ENCODE results near the gene SNCB. TPM values are rescaled to one million over a fixed set of nuclear protein-coding genes. Genes with fewer than 3 reads are reported as not detected.

SNCB gene
- total RNA-seq, 1 donor from 2014 or later, result 0.44 TPM

- TF ChIP-seq CTCF (IDR thresholded peaks at IDR 0.05; ENCODE audit: borderline replicate concordance), result no peak
- no peaks in the 10 kb centered on the region for H3K4me1 ChIP-seq
- peaks cover 51% of the 10 kb centered on the region for H3K27me3 ChIP-seq (ENCODE audit: low read depth)
- no peak overlapping the region for H3K27ac ChIP-seq (replicated peaks)
- intact Hi-C loops (cut with micrococcal nuclease), result no loop called here
- H3K9me3 ChIP-seq (replicated peaks), result no peaks in the 10 kb centered on the region
- no peaks in the 10 kb centered on the region for H3K36me3 ChIP-seq
- H3K4me3 ChIP-seq, result no peak overlapping the region
- no peak for DNase-seq
Measured at GRCh38 chr5:176575488-176576422, 54.6 kb downstream of the SNCB start.

GRCh38 chr5:176575066-176575465 is 55.3 kb downstream of the SNCB start:
- no peaks in the 10 kb centered on the region for H3K9me3 ChIP-seq (replicated peaks)
- H3K4me3 ChIP-seq, result no peak overlapping the region
- no peaks in the 10 kb centered on the region for H3K4me1 ChIP-seq
- H3K27me3 ChIP-seq (ENCODE audit: low read depth), result peaks cover 58% of the 10 kb centered on the region
- H3K36me3 ChIP-seq, result no peaks in the 10 kb centered on the region
- intact Hi-C loops (cut with micrococcal nuclease), result no loop called here
- DNase-seq, result no peak
- H3K27ac ChIP-seq (replicated peaks), result no peak overlapping the region
- TF ChIP-seq CTCF (IDR thresholded peaks at IDR 0.05; ENCODE audit: borderline replicate concordance), result no peak

- H3K27me3 ChIP-seq (ENCODE audit: low read depth), result peaks cover 65% of the 10 kb centered on the region
- intact Hi-C loops (cut with micrococcal nuclease), result no loop called here
Measured at GRCh38 chr5:176574297-176574591, 56.1 kb downstream of the SNCB start.

GRCh38 chr5:176573564-176574296 is 56.6 kb downstream of the SNCB start:
- peak; percentile 70 for DNase-seq
- peak; percentile 87 for TF ChIP-seq CTCF (IDR thresholded peaks at IDR 0.05; ENCODE audit: borderline replicate concordance)
- intact Hi-C loops (cut with micrococcal nuclease), result no loop called here
- H3K4me3 ChIP-seq, result no peak overlapping the region
- no peaks in the 10 kb centered on the region for H3K36me3 ChIP-seq
- H3K9me3 ChIP-seq (replicated peaks), result no peaks in the 10 kb centered on the region
- H3K4me1 ChIP-seq, result no peaks in the 10 kb centered on the region
- H3K27ac ChIP-seq (replicated peaks), result no peak overlapping the region
- peaks cover 70% of the 10 kb centered on the region for H3K27me3 ChIP-seq (ENCODE audit: low read depth)

More at GRCh38 chr5:176574297-176574591, 56.1 kb downstream of the SNCB start:
- Histone ChIP-seq H3K36me3 (no peaks in the 10 kb centered on the region), H3K27ac (replicated peaks) (no peak overlapping the region), H3K4me1 (no peaks in the 10 kb centered on the region), H3K4me3 (no peak overlapping the region), H3K9me3 (replicated peaks) (no peaks in the 10 kb centered on the region)
- TF ChIP-seq CTCF (IDR thresholded peaks at IDR 0.05; ENCODE audit: borderline replicate concordance), result peak; percentile 15
- DNase-seq, result no peak

Small RNAs within 50 kb of the gene (microRNA-seq; reads per million reads assigned to microRNA genes)
- gene MIR4281, result not detected

Other genes with a start within 250 kb of the SNCB start
- 19.1 TPM for gene NOP16, start 241.9 kb downstream of the SNCB start, total RNA-seq
- gene HIGD2A, start 241.8 kb downstream of the SNCB start, total RNA-seq, result 217 TPM
- gene CLTB, start 214.0 kb downstream of the SNCB start, total RNA-seq, result 216 TPM
- 13.0 TPM for gene FAF2, start 182.1 kb downstream of the SNCB start, total RNA-seq
- gene RNF44, start 93.1 kb downstream of the SNCB start, total RNA-seq, result 28.2 TPM
- gene CDHR2, start 81.2 kb downstream of the SNCB start, total RNA-seq, result 0.33 TPM
- 0.58 TPM for gene GPRIN1, start 20.4 kb downstream of the SNCB start, total RNA-seq
- gene EIF4E1B, start 141 bp upstream of the SNCB start, total RNA-seq, result not detected
- 31.0 TPM for gene TSPAN17, start 16.9 kb upstream of the SNCB start, total RNA-seq
- not detected for gene UNC5A, start 180.0 kb upstream of the SNCB start, total RNA-seq

All from left ventricle myocardium inferior (tissue), 1 donor.